ENCODE results near the gene DUSP28.

Gene DUSP28

DNA sequence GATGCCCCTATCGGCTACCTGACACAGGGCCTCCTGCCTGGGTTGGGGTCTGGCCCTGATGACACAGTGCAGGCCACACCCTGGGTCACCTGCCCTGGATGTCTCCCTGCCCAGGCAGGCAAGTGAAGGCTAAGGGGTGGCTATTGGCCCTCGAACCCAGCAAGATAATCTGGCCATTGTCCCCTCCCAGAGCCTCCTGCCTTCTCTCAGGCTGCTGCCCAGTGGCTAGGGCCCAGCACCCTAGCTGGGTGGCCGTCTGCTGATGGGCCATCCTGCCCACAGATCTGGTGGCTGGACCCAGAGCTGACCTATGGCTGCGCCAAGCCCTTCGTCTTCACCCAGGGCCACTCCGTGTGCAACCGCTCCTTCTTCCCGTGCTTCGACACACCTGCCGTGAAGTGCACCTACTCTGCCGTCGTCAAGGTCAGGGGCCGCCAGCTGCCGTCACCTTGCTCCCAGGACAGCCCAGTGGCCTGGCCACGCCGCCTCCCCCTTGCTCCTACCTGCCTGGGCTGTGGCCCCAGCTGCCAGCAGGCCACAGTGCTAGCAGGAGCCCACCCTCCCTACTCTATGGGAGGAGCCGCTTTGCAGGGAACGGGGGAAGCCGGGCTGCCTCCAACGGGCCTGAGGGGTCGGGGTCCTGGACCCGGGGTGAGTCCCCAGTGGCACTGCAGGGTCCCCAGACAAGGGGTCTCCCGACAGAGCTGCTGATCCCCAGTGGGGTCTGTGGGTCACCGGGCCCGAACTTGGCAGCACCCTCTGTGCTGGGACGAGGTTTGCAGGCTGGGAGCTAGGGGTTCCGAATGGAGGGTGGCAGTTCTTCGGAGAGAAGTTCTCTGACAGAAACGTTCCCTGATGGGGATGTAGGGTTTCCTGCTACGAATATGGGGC, 12.2 kb downstream of the DUSP28 start:
- DNase-seq (ENCODE audit: low read depth in 2 of 2), result no peak

GRCh38 chr2:240573071-240573515, 12.9 kb downstream of the DUSP28 start:
- DNase-seq (ENCODE audit: low read depth in 2 of 2), result no peak

GRCh38 chr2:240573516-240574385, 13.6 kb downstream of the DUSP28 start:
- no peak for DNase-seq (ENCODE audit: low read depth in 2 of 2)

- no peak for DNase-seq (ENCODE audit: low read depth in 2 of 2)
These were observed 14.4 kb downstream of the DUSP28 start for GRCh38 chr2:240574386-240575100.

- DNase-seq (ENCODE audit: low read depth in 2 of 2), result no peak
These were observed 15.2 kb downstream of the DUSP28 start for GRCh38 chr2:240575101-240575965.

DNA sequence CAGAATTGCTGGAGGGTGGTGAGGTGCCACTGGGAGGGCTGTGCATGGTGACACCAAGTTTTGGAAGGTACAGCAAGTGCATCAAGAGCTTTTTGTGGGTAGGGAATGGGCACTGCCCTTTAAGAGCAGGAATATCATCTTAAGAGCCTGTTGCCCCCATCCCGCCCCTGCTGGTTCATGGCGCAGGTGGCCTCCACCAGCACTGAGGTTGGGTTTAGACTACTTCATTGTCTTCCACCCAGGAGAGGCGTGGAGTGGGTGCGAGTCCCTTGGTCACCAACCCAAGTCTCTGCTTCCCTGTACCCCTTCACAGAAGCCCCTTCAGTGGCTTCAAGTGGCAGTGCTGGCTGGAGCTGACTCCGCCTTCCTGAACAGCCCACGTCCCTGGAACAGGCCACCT, 15.9 kb downstream of the DUSP28 start:
- no peak for DNase-seq (ENCODE audit: low read depth in 2 of 2)

GRCh38 chr2:240576436-240577205, 16.5 kb downstream of the DUSP28 start:
- no peak for DNase-seq (ENCODE audit: low read depth in 2 of 2)

DNA sequence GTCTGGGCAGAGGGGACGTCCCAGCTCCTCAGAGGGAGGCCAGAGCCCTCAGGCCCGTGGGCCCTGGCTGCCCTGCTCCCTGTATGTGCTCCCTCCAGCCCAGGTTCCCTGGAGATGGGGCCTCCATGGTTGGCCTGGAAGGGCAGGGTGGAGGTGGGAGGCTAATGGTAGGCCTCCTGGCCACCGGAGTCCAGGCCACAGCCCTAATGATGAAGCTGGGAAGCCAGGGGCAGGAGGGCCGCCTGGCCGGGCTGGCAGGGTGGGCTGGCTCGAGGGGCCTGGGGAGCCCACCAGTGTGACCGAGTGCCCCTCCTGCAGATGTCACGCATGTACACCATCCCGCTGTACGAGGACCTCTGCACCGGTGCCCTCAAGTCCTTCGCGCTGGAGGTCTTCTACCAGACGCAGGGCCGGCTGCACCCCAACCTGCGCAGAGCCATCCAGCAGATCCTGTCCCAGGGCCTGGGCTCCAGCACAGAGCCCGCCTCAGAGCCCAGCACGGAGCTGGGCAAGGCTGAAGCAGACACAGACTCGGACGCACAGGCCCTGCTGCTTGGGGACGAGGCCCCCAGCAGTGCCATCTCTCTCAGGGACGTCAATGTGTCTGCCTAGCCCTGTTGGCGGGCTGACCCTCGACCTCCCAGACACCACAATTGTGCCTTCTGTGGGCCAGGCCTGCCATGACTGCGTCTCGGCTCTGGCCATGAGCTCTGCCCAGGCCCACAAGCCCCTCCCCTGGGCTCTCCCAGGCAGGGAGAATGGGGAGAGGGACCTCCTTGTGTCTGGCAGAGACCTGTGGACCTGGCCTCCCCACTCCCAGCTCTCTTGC, 17.3 kb downstream of the DUSP28 start:
- DNase-seq (ENCODE audit: low read depth in 2 of 2), result no peak

GRCh38 chr2:240578110-240578450, 17.9 kb downstream of the DUSP28 start:
- DNase-seq (ENCODE audit: low read depth in 2 of 2), result no peak

DNA sequence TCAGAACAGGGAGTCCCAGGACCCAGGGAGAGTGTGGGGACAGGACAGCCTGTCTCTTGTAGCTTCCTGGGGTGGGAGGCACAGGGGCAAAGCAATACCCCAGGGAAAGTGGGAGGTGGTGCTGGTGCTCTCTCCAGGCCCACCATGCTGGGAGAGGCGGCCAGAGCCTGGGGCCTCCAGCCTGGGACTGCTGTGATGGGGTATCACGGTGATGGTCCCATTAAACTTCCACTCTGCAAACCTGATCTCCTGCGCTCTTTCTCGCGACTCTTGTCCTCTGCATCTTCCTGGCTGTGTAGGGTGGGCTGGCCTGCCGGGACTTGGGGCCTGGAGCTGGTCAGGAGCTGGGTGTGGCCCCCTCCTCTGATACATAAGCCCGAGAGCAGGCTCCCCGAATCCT, 18.3 kb downstream of the DUSP28 start:
- DNase-seq (ENCODE audit: low read depth in 2 of 2), result no peak

GRCh38 chr2:240579071-240579762, 19.1 kb downstream of the DUSP28 start:
- DNase-seq (ENCODE audit: low read depth in 2 of 2), result no peak

- DNase-seq (ENCODE audit: low read depth in 2 of 2), result peak in 1 of 2 donors; percentile 65
These were observed 19.8 kb downstream of the DUSP28 start for GRCh38 chr2:240579771-240580614.

DNA sequence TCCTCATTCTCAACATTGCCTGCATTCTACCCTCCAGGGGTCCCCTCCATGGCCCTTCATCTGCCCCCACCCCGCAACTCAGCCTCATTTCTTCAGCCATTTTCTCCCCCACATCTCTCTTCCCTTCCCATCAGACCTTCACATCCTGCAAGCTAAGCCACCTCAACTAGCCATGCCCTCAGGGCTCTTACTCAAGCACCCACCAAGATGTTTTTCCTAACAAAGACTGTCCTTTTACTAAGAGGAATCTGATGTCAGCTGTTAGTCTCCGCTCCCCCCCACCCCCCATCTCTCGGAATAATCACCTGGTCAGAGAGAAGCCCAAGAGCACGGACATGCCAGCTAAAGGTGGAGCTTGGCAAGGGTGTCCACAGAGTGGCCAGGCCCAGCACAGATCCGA, 21.7 kb downstream of the DUSP28 start:
- DNase-seq (ENCODE audit: low read depth in 2 of 2), result no peak

DNA sequence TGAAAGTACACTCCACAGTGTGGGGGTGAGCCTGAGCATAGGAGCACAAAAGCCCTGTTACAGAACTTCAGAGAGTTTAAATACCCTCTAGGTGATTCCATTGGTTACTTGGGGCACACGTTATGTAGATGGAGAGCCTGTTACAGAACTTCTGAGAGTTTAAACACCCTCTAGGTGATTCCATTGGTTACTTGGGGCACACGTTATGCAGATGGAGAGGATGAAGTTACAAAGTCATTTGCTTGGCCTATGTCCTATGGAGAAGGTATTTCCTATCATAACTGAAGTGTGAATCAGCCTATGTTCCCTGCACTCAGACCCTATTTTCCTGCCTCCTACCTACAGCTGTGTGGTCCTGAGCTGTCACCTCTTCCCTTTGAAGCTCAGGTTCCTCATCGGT, 22.6 kb downstream of the DUSP28 start:
- no peak for DNase-seq (ENCODE audit: low read depth in 2 of 2)

- no peak for DNase-seq (ENCODE audit: low read depth in 2 of 2)
These were observed 23.6 kb downstream of the DUSP28 start for GRCh38 chr2:240583774-240584173.

DNA sequence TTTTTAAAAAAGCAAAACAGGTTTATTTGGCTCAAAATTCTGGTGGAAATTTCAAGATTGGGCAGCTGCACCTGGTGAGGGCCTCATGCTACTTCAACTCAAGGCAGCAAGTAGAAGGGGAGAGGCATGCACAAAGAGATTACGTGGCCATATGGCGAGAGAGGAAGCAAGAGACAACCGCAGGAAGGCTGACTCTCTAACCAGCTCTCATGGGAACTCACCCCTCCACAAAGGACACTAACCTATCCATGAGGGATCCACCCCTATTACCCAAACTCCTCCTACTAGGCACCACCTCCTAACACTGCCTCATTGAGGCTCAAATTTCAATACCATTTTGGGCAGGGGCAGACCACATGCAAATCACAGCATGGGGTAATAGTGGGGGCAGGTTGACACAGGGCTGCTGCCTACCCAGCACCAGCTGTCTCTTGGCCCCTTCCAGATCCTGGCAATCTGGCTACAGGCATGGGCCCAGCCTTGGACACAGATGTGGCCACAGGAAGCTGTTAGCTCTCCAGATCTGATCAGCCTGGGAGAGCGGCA, 24.4 kb downstream of the DUSP28 start:
- no peak for DNase-seq (ENCODE audit: low read depth in 2 of 2)

DNA sequence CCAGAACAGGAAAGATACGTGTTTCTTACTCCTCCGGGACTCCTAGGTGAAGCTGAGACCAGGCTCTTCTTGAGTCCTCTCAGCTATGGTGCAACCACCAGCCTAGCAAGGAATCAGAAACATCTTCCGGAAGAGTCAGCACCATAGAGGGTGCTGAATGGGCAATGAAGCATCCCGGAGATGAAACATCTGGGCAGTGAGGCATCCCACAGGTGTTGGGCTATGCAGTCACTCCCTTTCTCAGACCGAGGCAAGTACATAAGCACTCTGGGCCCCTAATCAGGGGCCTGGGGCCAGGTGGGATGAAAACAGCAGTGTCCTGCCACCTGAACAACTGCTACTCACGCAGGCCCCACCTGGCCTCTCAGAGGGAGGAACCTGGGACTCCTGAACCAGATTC, 24.9 kb downstream of the DUSP28 start:
- no peak for DNase-seq (ENCODE audit: low read depth in 2 of 2)
